ENCODE data around the gene AHDC1. TPM values are rescaled to one million over a fixed set of nuclear protein-coding genes. Genes with fewer than 3 reads are reported as not detected.

Gene AHDC1
- polyA plus RNA-seq, 1 donor from 2014 or later: 5.3 TPM

DNA sequence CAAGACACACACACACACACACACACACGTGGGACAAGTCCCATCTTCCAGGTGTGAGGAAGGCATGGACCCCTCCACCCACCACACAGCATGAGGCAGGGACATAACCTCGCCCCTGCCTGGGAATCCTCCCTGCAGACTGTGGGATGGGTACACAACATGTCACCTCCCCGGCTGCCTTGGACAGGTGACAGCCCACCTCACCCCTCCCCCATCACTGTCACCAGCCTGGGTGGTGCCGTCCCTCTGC lies 40.7 kb downstream of the AHDC1 start (continued):
- TF ChIP-seq, protein P1, sequence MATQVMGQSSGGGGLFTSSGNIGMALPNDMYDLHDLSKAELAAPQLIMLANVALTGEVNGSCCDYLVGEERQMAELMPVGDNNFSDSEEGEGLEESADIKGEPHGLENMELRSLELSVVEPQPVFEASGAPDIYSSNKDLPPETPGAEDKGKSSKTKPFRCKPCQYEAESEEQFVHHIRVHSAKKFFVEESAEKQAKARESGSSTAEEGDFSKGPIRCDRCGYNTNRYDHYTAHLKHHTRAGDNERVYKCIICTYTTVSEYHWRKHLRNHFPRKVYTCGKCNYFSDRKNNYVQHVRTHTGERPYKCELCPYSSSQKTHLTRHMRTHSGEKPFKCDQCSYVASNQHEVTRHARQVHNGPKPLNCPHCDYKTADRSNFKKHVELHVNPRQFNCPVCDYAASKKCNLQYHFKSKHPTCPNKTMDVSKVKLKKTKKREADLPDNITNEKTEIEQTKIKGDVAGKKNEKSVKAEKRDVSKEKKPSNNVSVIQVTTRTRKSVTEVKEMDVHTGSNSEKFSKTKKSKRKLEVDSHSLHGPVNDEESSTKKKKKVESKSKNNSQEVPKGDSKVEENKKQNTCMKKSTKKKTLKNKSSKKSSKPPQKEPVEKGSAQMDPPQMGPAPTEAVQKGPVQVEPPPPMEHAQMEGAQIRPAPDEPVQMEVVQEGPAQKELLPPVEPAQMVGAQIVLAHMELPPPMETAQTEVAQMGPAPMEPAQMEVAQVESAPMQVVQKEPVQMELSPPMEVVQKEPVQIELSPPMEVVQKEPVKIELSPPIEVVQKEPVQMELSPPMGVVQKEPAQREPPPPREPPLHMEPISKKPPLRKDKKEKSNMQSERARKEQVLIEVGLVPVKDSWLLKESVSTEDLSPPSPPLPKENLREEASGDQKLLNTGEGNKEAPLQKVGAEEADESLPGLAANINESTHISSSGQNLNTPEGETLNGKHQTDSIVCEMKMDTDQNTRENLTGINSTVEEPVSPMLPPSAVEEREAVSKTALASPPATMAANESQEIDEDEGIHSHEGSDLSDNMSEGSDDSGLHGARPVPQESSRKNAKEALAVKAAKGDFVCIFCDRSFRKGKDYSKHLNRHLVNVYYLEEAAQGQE (IDR thresholded peaks at IDR 0.05; ENCODE audit: borderline replicate concordance): no peak

GRCh38 chr1:27562534-27563340 lies 41.2 kb downstream of the AHDC1 start:
- no peak for TF ChIP-seq TAF1 (IDR thresholded peaks at IDR 0.05; ENCODE audit: low read depth)
- TF ChIP-seq POLR2AphosphoS5 (IDR thresholded peaks at IDR 0.05): no peak
- TF ChIP-seq, protein P1 (IDR thresholded peaks at IDR 0.05; ENCODE audit: borderline replicate concordance): no peak
- no peak for TF ChIP-seq RAD21 (conservative IDR thresholded peaks at IDR 0.05)
- TF ChIP-seq EP300 (conservative IDR thresholded peaks at IDR 0.05; ENCODE audit: poor library complexity, severe bottlenecking): no peak
- TF ChIP-seq, protein P2, sequence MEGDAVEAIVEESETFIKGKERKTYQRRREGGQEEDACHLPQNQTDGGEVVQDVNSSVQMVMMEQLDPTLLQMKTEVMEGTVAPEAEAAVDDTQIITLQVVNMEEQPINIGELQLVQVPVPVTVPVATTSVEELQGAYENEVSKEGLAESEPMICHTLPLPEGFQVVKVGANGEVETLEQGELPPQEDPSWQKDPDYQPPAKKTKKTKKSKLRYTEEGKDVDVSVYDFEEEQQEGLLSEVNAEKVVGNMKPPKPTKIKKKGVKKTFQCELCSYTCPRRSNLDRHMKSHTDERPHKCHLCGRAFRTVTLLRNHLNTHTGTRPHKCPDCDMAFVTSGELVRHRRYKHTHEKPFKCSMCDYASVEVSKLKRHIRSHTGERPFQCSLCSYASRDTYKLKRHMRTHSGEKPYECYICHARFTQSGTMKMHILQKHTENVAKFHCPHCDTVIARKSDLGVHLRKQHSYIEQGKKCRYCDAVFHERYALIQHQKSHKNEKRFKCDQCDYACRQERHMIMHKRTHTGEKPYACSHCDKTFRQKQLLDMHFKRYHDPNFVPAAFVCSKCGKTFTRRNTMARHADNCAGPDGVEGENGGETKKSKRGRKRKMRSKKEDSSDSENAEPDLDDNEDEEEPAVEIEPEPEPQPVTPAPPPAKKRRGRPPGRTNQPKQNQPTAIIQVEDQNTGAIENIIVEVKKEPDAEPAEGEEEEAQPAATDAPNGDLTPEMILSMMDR (IDR thresholded peaks at IDR 0.05; ENCODE audit: poor library complexity, severe bottlenecking): no peak
- TF ChIP-seq MXI1 (conservative IDR thresholded peaks at IDR 0.05; ENCODE audit: poor library complexity, severe bottlenecking): no peak
- no peak for TF ChIP-seq EZH2 (IDR thresholded peaks at IDR 0.05; ENCODE audit: borderline replicate concordance, insufficient read depth, low read length, poor library complexity, severe bottlenecking)
- no peak for TF ChIP-seq SMC3 (conservative IDR thresholded peaks at IDR 0.05; ENCODE audit: poor library complexity)
- H3K27ac ChIP-seq (ENCODE audit: low read length): peak overlapping the region; percentile 88
- H3K36me3 ChIP-seq (ENCODE audit: insufficient read depth, low read length): no peaks in the 10 kb centered on the region
- H3K79me2 ChIP-seq (replicated peaks; ENCODE audit: insufficient read depth, low read length): peaks cover 53% of the 10 kb centered on the region
- H3K9ac ChIP-seq (ENCODE audit: low read length): peak overlapping the region; percentile 65
- peaks cover 8% of the 10 kb centered on the region for H3F3A ChIP-seq (ENCODE audit: insufficient read depth, low read length, poor library complexity, severe bottlenecking)
- no peak overlapping the region for H2AFZ ChIP-seq (ENCODE audit: low read depth, low read length)
- H3K9me2 ChIP-seq (ENCODE audit: insufficient read depth, low read length): no peaks in the 10 kb centered on the region
- no peaks in the 10 kb centered on the region for H3K27me3 ChIP-seq (ENCODE audit: insufficient read depth, low read depth, low read length)
- H3K4me2 ChIP-seq (ENCODE audit: low read length): no peak overlapping the region
- H3K4me3 ChIP-seq (ENCODE audit: low read length): peak overlapping the region; percentile 49
- no peaks in the 10 kb centered on the region for H4K20me1 ChIP-seq (ENCODE audit: insufficient read depth)
- no peaks in the 10 kb centered on the region for H3K9me3 ChIP-seq (ENCODE audit: low read length)

Measured in neural cell (in vitro differentiated cells).